Measurements from ENCODE around the gene CYP3A7.
"Not testable (repeated sequence)": the region's sequence is repeated elsewhere in the genome, so short reads cannot be mapped to it uniquely, and the experiment has no call there.

CYP3A7 gene

GRCh38 chr7:99772565-99772964 lies 37.6 kb upstream of the CYP3A7 start:
- DNase-seq (ENCODE audit: extremely low spot score), result no peak
- CTCF ChIA-PET, result no interaction called here
- TF ChIP-seq SP1 (IDR thresholded peaks at IDR 0.05) (no peak), BHLHE40 (IDR thresholded peaks at IDR 0.05; ENCODE audit: borderline replicate concordance) (no peak), CTBP1 (IDR thresholded peaks at IDR 0.05; ENCODE audit: borderline replicate concordance) (no peak), TARDBP (IDR thresholded peaks at IDR 0.05) (no peak), ZNF384 (IDR thresholded peaks at IDR 0.05) (no peak), L3MBTL2 (conservative IDR thresholded peaks at IDR 0.05) (no peak), LEF1 (IDR thresholded peaks at IDR 0.05; ENCODE audit: borderline replicate concordance) (no peak), ELF4 (IDR thresholded peaks at IDR 0.05) (no peak), FOXK2 (IDR thresholded peaks at IDR 0.05) (no peak), HDGF (IDR thresholded peaks at IDR 0.05; ENCODE audit: borderline replicate concordance) (no peak), PKNOX1 (IDR thresholded peaks at IDR 0.05) (no peak), SUZ12 (IDR thresholded peaks at IDR 0.05) (no peak)
- POLR2A ChIA-PET, result no interaction called here

GRCh38 chr7:99769494-99769893 lies 34.5 kb upstream of the CYP3A7 start:
- DNase-seq (ENCODE audit: extremely low spot score); POLR2A ChIA-PET: not testable (repeated sequence)
- CTCF ChIA-PET, result interaction anchor here (0.6 kb wide), 1 partner anchor 232 kb away, joined by 4 read pairs; no protein-coding TSS in a partner anchor

GRCh38 chr7:99768471-99768870 lies 33.5 kb upstream of the CYP3A7 start:
- no peak for DNase-seq (ENCODE audit: extremely low spot score)
- ChIA-PET CTCF (interaction anchor here (0.7 kb wide), 1 partner anchor 10 kb away, joined by 3 read pairs; no protein-coding TSS in a partner anchor), POLR2A (no interaction called here)
- TF ChIP-seq SUZ12 (IDR thresholded peaks at IDR 0.05), result no peak
- no peak for TF ChIP-seq ELF4 (IDR thresholded peaks at IDR 0.05)
- no peak for TF ChIP-seq ARNT (IDR thresholded peaks at IDR 0.05)
- no peak for TF ChIP-seq CTBP1 (IDR thresholded peaks at IDR 0.05; ENCODE audit: borderline replicate concordance)
- no peak for TF ChIP-seq ZNF384 (IDR thresholded peaks at IDR 0.05)
- TF ChIP-seq LEF1 (IDR thresholded peaks at IDR 0.05; ENCODE audit: borderline replicate concordance), result no peak
- TF ChIP-seq HDGF (IDR thresholded peaks at IDR 0.05; ENCODE audit: borderline replicate concordance), result no peak
- TF ChIP-seq FOXK2 (IDR thresholded peaks at IDR 0.05), result no peak
- no peak for TF ChIP-seq BHLHE40 (IDR thresholded peaks at IDR 0.05; ENCODE audit: borderline replicate concordance)
- no peak for TF ChIP-seq TARDBP (IDR thresholded peaks at IDR 0.05)
- no peak for TF ChIP-seq PKNOX1 (IDR thresholded peaks at IDR 0.05)

GRCh38 chr7:99767662-99768061 lies 32.7 kb upstream of the CYP3A7 start:
- ChIA-PET CTCF (no interaction called here), POLR2A (no interaction called here)
- TF ChIP-seq CTBP1 (IDR thresholded peaks at IDR 0.05; ENCODE audit: borderline replicate concordance) (no peak), SP1 (IDR thresholded peaks at IDR 0.05) (no peak), ZNF384 (IDR thresholded peaks at IDR 0.05) (no peak), BHLHE40 (IDR thresholded peaks at IDR 0.05; ENCODE audit: borderline replicate concordance) (no peak), FOXK2 (IDR thresholded peaks at IDR 0.05) (no peak), TARDBP (IDR thresholded peaks at IDR 0.05) (no peak), LEF1 (IDR thresholded peaks at IDR 0.05; ENCODE audit: borderline replicate concordance) (no peak), HDGF (IDR thresholded peaks at IDR 0.05; ENCODE audit: borderline replicate concordance) (no peak), SUZ12 (IDR thresholded peaks at IDR 0.05) (no peak)
- DNase-seq (ENCODE audit: extremely low spot score), result no peak

GRCh38 chr7:99766484-99767099 lies 31.6 kb upstream of the CYP3A7 start:
- ChIA-PET POLR2A (no interaction called here), CTCF (no interaction called here)
- TF ChIP-seq NFRKB (IDR thresholded peaks at IDR 0.05), result no peak
- TF ChIP-seq FOXA1 (IDR thresholded peaks at IDR 0.05), result no peak
- TF ChIP-seq LEF1 (IDR thresholded peaks at IDR 0.05; ENCODE audit: borderline replicate concordance), result no peak
- TF ChIP-seq SP1 (IDR thresholded peaks at IDR 0.05), result no peak
- TF ChIP-seq FOXK2 (IDR thresholded peaks at IDR 0.05), result no peak
- TF ChIP-seq FOXM1 (IDR thresholded peaks at IDR 0.05; ENCODE audit: borderline replicate concordance), result no peak
- TF ChIP-seq TARDBP (IDR thresholded peaks at IDR 0.05), result no peak
- TF ChIP-seq ELF4 (IDR thresholded peaks at IDR 0.05), result no peak
- TF ChIP-seq CTBP1 (IDR thresholded peaks at IDR 0.05; ENCODE audit: borderline replicate concordance), result no peak
- TF ChIP-seq BHLHE40 (IDR thresholded peaks at IDR 0.05; ENCODE audit: borderline replicate concordance), result no peak
- no peak for TF ChIP-seq PKNOX1 (IDR thresholded peaks at IDR 0.05)
- DNase-seq (ENCODE audit: extremely low spot score), result no peak

- TF ChIP-seq NFRKB (IDR thresholded peaks at IDR 0.05), result no peak
- TF ChIP-seq LEF1 (IDR thresholded peaks at IDR 0.05; ENCODE audit: borderline replicate concordance), result no peak
- TF ChIP-seq PKNOX1 (IDR thresholded peaks at IDR 0.05), result no peak
- no peak for TF ChIP-seq FOXA1 (IDR thresholded peaks at IDR 0.05)
- no peak for TF ChIP-seq L3MBTL2 (conservative IDR thresholded peaks at IDR 0.05)
- TF ChIP-seq HDGF (IDR thresholded peaks at IDR 0.05; ENCODE audit: borderline replicate concordance), result no peak
- TF ChIP-seq FOXK2 (IDR thresholded peaks at IDR 0.05), result no peak
- TF ChIP-seq ELF4 (IDR thresholded peaks at IDR 0.05), result no peak
- TF ChIP-seq SP1 (IDR thresholded peaks at IDR 0.05), result no peak
- TF ChIP-seq FOXM1 (IDR thresholded peaks at IDR 0.05; ENCODE audit: borderline replicate concordance), result no peak
- TF ChIP-seq BHLHE40 (IDR thresholded peaks at IDR 0.05; ENCODE audit: borderline replicate concordance), result no peak
- DNase-seq (ENCODE audit: extremely low spot score), result no peak
- ChIA-PET POLR2A (no interaction called here), CTCF (no interaction called here)
These were observed 29.5 kb upstream of the CYP3A7 start for GRCh38 chr7:99764478-99764877.

Data from HEK293T (cell line).